ENCODE results near the gene MARK3.

MARK3 gene

GRCh38 chr14:103501041-103501870, 116.0 kb downstream of the MARK3 start:
- H3K27ac ChIP-seq (replicated peaks): no peak overlapping the region
- TF ChIP-seq GABPA (IDR thresholded peaks at IDR 0.05; ENCODE audit: low read depth) (no peak), SPI1 (IDR thresholded peaks at IDR 0.05; ENCODE audit: borderline replicate concordance, low read depth) (no peak), POLR2AphosphoS5 (IDR thresholded peaks at IDR 0.05; ENCODE audit: low read depth) (no peak), REST (IDR thresholded peaks at IDR 0.05; ENCODE audit: insufficient replicate concordance, low read depth) (no peak), CTCF (IDR thresholded peaks at IDR 0.05; ENCODE audit: insufficient read depth, low read length) (no peak)
- no peak for DNase-seq (ENCODE audit: low read depth in 1 of 2, low spot score in 1 of 2)
- no peak overlapping the region for H3K4me3 ChIP-seq (replicated peaks; ENCODE audit: insufficient read depth, low read length)
- no peaks in the 10 kb centered on the region for H3K27me3 ChIP-seq (ENCODE audit: insufficient read depth, poor library complexity, severe bottlenecking)

- DNase-seq (ENCODE audit: low read depth in 1 of 2, low spot score in 1 of 2): no peak
- Histone ChIP-seq H3K27ac (replicated peaks) (no peak overlapping the region), H3K27me3 (ENCODE audit: insufficient read depth, poor library complexity, severe bottlenecking) (no peaks in the 10 kb centered on the region), H3K4me3 (replicated peaks; ENCODE audit: insufficient read depth, low read length) (no peak overlapping the region)
- TF ChIP-seq GABPA (IDR thresholded peaks at IDR 0.05; ENCODE audit: low read depth) (no peak), POLR2AphosphoS5 (IDR thresholded peaks at IDR 0.05; ENCODE audit: low read depth) (no peak), REST (IDR thresholded peaks at IDR 0.05; ENCODE audit: insufficient replicate concordance, low read depth) (no peak), CTCF (IDR thresholded peaks at IDR 0.05; ENCODE audit: insufficient read depth, low read length) (no peak), SPI1 (IDR thresholded peaks at IDR 0.05; ENCODE audit: borderline replicate concordance, low read depth) (no peak)
Measured at GRCh38 chr14:103501921-103502669, 116.9 kb downstream of the MARK3 start.

GRCh38 chr14:103502877-103503276, 117.7 kb downstream of the MARK3 start:
- no peaks in the 10 kb centered on the region for H3K27me3 ChIP-seq (ENCODE audit: insufficient read depth, poor library complexity, severe bottlenecking)
- no peak overlapping the region for H3K27ac ChIP-seq (replicated peaks)
- H3K4me3 ChIP-seq (replicated peaks; ENCODE audit: insufficient read depth, low read length): no peak overlapping the region
- TF ChIP-seq SPI1 (IDR thresholded peaks at IDR 0.05; ENCODE audit: borderline replicate concordance, low read depth) (no peak), GABPA (IDR thresholded peaks at IDR 0.05; ENCODE audit: low read depth) (no peak), CTCF (IDR thresholded peaks at IDR 0.05; ENCODE audit: insufficient read depth, low read length) (no peak), POLR2AphosphoS5 (IDR thresholded peaks at IDR 0.05; ENCODE audit: low read depth) (no peak), REST (IDR thresholded peaks at IDR 0.05; ENCODE audit: insufficient replicate concordance, low read depth) (no peak)
- DNase-seq (ENCODE audit: low read depth in 1 of 2, low spot score in 1 of 2): no peak

Data from HL-60 (cell line).